GM10266 (cell line): ENCODE measurements around the gene PIM3.

Experiments used
- DNase-seq: peaks from one replicate; pipeline ENCODE4 v3.0.0; 2012; ENCODE audit errors: extremely low spot score
- TF ChIP-seq, protein P1 (sequence below): IDR thresholded peaks from 2 replicates; pipeline ENCODE4 v1.5.1; 2012; ENCODE audit warnings: mild to moderate bottlenecking, low read depth; ENCODE audit not compliant: control insufficient read depth, insufficient read depth; ENCODE audit errors: missing control alignments

The PIM3 gene

DNA sequence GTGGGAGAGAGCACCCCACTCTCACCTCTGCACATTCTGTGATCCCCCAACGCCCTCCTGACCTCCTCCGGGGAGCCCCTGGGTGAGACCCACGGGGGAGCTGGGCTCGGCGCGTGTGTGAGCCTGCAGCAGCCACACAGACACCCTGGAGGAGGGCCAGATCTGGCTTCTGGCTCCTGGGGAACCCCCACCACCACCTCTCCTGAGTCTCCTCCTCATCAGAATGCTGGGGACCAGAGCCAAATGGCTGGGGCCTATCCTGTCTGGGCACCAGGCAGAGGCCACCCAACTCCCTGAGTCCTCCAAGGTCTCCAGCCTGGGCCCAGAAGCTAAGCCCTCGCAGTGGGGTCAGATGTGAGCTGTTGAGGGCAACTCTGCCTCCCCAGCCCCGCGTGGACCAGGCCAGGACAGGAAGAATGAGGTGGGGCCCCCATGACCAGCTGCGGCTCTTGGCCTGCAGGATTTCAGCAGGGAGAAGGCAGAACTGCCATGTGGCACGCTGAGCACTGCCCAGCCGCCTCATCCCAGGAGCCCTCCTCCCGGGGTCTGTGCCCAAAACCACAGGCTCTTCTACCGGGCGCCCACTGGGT is 5.5 kb upstream of the PIM3 start:
- TF ChIP-seq, protein P1, sequence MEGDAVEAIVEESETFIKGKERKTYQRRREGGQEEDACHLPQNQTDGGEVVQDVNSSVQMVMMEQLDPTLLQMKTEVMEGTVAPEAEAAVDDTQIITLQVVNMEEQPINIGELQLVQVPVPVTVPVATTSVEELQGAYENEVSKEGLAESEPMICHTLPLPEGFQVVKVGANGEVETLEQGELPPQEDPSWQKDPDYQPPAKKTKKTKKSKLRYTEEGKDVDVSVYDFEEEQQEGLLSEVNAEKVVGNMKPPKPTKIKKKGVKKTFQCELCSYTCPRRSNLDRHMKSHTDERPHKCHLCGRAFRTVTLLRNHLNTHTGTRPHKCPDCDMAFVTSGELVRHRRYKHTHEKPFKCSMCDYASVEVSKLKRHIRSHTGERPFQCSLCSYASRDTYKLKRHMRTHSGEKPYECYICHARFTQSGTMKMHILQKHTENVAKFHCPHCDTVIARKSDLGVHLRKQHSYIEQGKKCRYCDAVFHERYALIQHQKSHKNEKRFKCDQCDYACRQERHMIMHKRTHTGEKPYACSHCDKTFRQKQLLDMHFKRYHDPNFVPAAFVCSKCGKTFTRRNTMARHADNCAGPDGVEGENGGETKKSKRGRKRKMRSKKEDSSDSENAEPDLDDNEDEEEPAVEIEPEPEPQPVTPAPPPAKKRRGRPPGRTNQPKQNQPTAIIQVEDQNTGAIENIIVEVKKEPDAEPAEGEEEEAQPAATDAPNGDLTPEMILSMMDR = no peak
- DNase-seq = no peak

DNA sequence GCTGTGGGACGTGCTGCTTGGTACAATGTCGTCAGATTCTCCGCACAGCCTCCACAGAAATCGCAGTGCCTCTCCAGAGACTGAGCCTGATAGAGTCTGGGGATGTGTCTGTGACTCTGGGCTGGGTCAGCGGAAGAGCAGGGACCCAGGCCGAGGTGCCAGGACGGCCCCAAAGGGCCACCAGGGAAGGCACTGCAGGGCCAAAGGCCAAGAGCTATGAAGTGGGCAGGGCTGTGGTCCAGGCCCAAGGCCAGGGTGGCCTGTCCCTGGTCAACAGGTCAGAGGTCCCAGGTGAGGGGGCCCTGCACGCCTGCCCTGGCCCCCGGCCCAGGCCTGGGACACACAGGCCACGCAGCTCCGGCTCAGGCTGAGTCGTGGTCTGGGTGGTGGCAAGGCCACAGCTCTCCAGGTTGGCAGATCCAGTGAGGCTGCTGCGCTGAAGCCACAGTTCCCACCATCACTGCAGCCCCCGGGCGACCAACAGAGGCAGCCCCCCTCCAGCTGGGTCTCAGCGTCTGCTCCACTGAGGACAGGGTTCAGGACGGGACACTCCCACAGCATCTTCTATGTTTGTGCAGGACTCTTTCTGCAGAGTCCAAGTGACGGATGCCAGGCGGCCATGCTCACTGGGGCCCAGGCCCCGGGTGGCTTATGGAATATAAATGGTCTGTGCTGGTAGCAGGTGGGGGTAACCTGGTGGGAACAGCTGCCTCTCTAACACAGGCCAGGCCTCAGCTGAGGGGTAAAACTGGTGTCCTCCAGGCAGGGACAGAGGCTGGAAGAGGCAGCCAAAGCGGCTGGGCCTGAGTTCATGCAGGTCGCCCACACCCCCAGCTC is 4.8 kb upstream of the PIM3 start:
- TF ChIP-seq, protein P1 = no peak
- DNase-seq = no peak

DNA sequence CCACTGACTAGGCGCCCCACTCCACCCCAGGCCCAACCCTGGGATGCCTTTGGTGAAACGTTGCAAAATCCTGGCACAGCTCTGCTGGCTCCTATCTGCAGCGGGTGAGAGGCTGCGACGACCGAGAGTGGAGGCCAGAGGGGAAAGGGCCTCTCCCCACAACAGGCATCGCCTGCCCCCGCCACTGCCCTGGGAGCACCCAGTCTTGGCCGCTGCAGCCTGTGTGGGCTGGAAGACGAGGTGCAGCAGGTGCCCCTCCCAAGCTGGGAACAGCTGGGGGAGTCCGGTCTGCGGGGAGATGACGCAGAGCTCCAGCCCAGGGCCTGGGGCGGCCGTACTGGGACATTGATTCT is 4.2 kb upstream of the PIM3 start:
- TF ChIP-seq, protein P1 = no peak

DNA sequence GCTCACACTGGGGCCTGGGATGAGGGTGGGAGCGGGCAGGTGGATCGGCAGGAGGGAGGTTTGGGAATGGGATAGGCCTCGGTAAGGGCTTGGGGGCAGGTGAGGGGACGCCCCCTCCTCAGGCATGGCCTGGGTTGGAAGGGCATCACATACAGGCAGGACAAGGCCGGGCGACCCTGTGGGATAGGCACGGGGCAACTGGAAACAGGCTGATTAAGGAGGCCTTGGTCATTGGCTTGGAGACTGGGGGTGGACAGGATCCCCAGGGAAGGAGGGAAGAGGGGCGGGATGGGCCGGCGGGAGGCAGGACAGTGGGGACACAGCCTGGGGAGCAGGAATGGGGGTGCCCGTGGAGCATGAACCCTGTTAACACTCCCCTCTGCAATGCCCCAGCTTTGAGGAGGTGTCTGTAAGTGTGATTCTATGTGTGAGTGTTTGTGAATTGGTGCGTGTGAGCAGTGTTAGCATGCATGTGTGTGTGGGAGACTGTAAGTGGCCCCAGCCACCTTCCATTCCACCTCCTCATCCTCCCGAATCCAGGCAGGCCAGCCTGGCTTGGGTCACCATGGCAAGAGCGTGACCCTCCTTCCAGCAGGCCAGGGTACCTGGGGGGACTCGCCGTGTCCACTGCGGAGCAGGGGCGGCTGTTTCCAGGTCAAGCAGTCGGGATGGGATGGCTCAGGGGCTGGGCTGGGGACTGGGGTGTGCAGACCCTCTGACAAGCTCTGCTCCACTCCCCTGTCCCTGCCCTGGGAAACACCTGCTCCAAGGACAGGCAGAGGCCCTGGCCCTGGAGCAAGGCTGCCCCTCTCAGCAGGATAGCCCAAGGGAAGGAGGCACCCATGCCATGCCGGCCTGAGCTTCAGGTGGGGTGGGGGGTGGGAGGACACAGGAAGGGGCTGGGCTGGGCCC is 3.4 kb upstream of the PIM3 start:
- DNase-seq = no peak
- TF ChIP-seq, protein P1 = no peak

More for the DNA sequence above, 4.2 kb upstream of the PIM3 start:
- DNase-seq = no peak

DNA sequence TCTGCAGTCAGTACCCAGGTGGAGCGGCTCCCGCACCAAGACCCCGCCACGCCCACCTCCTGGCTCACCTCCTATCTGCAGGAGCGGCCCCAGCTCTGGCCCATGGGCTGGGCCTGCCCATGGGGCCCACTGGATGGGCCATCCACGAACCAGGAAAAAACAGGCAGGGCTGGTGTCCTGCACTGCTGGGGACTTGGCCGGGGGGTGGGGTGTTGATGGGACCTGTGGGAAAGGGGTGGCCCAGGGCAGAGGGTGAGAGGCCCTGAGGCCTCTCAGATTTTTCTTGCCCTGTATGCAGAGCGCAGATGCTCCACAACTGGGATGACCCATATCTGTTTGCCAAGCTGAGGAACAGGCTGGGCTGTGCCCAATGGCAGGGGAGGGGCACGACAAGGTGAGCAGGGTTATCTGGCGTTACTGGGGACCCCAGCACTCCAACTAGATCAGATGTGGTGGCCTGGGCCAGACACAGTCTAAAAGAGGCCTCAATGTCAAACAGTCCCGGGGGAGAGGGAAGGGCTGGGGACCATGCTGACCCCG is 2.7 kb upstream of the PIM3 start:
- no peak for DNase-seq
- TF ChIP-seq, protein P1 = no peak

DNA sequence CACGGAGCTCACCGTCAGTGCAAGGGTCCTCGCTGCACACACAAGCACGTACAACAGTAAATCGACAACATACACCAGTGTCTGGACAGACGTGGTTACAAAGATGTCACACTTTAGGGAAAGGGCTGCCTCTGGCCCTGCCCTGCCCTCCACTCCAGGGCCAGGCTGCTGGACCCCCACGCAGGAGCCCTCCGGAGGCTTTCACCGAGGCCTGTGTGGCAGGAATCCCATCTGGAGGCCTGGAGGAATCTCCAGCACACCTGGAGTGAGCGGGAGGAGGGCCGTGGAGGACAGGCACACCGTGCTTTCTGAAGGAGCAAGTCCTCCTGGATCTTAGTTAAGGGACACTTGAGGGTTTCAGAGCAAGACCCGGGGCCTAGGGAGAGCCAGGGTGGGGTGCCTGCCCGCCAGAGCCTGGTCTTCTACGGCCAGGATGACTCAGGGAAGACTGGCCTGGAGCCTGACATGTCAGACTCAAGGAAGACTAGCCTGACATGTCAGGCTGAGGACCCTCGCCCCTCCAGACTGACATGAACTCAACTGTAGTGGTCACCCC is 2.1 kb upstream of the PIM3 start:
- TF ChIP-seq, protein P1 = no peak
- no peak for DNase-seq
